GM20000 (cell line): ENCODE data around the gene MED26.
A peak's percentile ranks its signal among the peaks of the same experiment; 100 is the strongest.

Source experiments
- DNase-seq: peaks from one replicate; pipeline ENCODE4 v3.0.0; 2012; ENCODE audit warnings: low spot score
- CTCF ChIP-seq: IDR thresholded peaks from 2 replicates; pipeline ENCODE4 v1.5.1; 2012; ENCODE audit warnings: mild to moderate bottlenecking, control low read depth; ENCODE audit errors: extremely low read depth, missing control alignments

The MED26 gene

GRCh38 chr19:16640951-16641350, 12.9 kb upstream of the MED26 start:
- no peak for DNase-seq
- TF ChIP-seq CTCF: no peak

GRCh38 chr19:16638666-16639065, 10.7 kb upstream of the MED26 start:
- DNase-seq: no peak

GRCh38 chr19:16637535-16637934, 9.5 kb upstream of the MED26 start:
- no peak for TF ChIP-seq CTCF
- DNase-seq: no peak

More at GRCh38 chr19:16638666-16639065, 10.7 kb upstream of the MED26 start:
- TF ChIP-seq CTCF: no peak

- DNase-seq: no peak
- no peak for TF ChIP-seq CTCF
Measured at GRCh38 chr19:16631465-16631864, 3.5 kb upstream of the MED26 start.

- DNase-seq: peak; percentile 42
- no peak for TF ChIP-seq CTCF
Measured at GRCh38 chr19:16628984-16629691, 1.1 kb upstream of the MED26 start.

- no peak for DNase-seq
- TF ChIP-seq CTCF: no peak
Measured at GRCh38 chr19:16627928-16628182, 149 bp downstream of the MED26 start.

- no peak for DNase-seq
Measured at GRCh38 chr19:16627193-16627927, 644 bp downstream of the MED26 start.

More at GRCh38 chr19:16627193-16627927, 644 bp downstream of the MED26 start:
- TF ChIP-seq CTCF: no peak
